Astrocyte of the hippocampus (primary cell): ENCODE data around the gene LCE3B.

Experiments used
- DNase-seq: peaks from one replicate; pipeline ENCODE4 v3.0.0; 2011; ENCODE audit warnings: low read depth, low spot score

LCE3B gene

DNA sequence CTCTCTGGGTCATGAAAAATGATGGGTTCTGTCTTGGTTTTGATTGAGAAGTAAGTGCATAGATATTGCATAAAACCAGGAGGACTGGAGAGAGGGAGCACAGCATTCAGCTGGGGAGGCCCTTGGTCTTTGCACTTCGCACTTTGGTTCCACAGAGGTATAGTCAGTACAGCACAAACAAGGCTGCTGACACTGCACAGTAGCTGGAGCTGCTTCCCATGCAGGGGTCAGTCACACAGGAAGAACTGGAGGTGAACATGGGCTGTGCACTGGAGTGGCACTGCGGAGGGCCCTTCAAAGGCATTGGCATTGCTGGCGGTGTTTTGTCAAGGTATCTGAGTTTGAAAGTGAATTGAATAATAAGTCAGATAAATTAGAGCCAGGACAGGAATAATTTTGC is 45.0 kb downstream of the LCE3B start:
- no peak for DNase-seq

DNA sequence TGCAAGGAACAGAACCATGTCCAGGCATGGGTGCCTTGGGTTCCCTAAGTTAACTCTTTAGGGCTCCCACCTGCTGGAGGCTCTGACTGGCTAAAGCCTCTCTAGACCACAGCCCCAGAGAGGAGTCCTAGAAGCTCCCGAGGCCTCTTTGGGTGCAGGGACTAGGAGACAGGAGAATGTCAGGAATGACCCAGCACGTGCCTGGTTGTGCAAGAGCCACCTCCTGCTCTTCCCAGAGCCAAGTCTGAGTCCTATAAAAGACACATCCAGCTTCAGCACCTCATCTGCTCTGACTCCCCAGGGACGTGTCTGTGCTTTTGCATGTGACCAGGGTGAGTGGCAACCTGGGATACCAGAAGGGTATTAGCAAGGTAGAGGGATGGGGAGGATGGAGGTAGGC is 49.5 kb downstream of the LCE3B start, which contains the start of gene LCE2D:
Gene LCE2D (plus strand): TSS at position 283 of the 400 bp plus-strand sequence. CDS start 726 bp downstream, outside the sequence.
- no peak for DNase-seq
